ENCODE results near the gene ERBB4. TPM values are rescaled to one million over a fixed set of nuclear protein-coding genes. Genes with fewer than 3 reads are reported as not detected.

The ERBB4 gene
- total RNA-seq, 1 donor from 2014 or later: 1.2 TPM

DNA sequence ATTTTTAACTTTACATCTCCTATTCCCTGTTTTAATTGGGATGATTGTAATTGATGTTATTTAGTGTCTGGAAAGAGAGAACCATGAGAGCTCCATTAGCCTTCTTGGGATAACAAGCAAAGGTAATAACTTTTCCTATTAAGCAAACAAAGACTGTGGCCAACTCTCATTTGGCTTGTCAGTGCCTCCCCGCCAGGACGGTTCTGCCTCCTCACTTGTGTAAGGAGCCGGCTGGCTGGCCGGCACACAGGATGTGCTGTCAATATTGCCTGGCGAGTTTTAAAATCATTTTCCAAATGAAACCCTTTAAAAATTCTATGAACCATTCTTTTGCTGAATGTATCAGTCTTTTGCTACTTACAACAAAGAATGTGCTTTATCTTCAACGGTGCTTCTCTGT is 1083.9 kb downstream of the ERBB4 start:
- H3K4me1 ChIP-seq (ENCODE audit: insufficient read depth, low read length): no peaks in the 10 kb centered on the region
- no peak overlapping the region for H3K4me3 ChIP-seq (ENCODE audit: insufficient read depth, low read depth, low read length)
- H2AFZ ChIP-seq (ENCODE audit: low read depth, low read length): no peak overlapping the region
- H3K36me3 ChIP-seq (ENCODE audit: insufficient read depth, low read length): no peaks in the 10 kb centered on the region
- no peaks in the 10 kb centered on the region for H3K36me3 Mint-ChIP-seq (ENCODE audit: low read depth, unreplicated experiment)
- H3K27ac ChIP-seq (ENCODE audit: low read depth, low read length): no peak overlapping the region
- H3K79me2 ChIP-seq (ENCODE audit: insufficient read depth, low read length): no peaks in the 10 kb centered on the region
- no peaks in the 10 kb centered on the region for H3K27me3 Mint-ChIP-seq (ENCODE audit: low read depth, unreplicated experiment)
- no peaks in the 10 kb centered on the region for H4K20me1 ChIP-seq (ENCODE audit: insufficient read depth, low read length)
- peaks cover 5% of the 10 kb centered on the region for H3K4me1 Mint-ChIP-seq (ENCODE audit: low read depth, unreplicated experiment)
- H3K9me3 Mint-ChIP-seq (ENCODE audit: unreplicated experiment): no peaks in the 10 kb centered on the region
- no peak overlapping the region for H3K27ac Mint-ChIP-seq (ENCODE audit: unreplicated experiment)
- H3K9me3 ChIP-seq (ENCODE audit: insufficient read depth, low read depth, low read length): no peaks in the 10 kb centered on the region
- FAIRE-seq: no peak
- DNase-seq (ENCODE audit: low read depth): no peak
- no peak overlapping the region for H3K4me2 ChIP-seq (ENCODE audit: low read length)
- H3K9ac ChIP-seq (ENCODE audit: low read length): no peak overlapping the region
- no peaks in the 10 kb centered on the region for H3K27me3 ChIP-seq (ENCODE audit: insufficient read depth, low read length)
- H3K4me3 Mint-ChIP-seq (ENCODE audit: unreplicated experiment): no peak overlapping the region
- no peak for TF ChIP-seq EZH2 (IDR thresholded peaks at IDR 0.05; ENCODE audit: insufficient read depth, low read length)
- no peak for TF ChIP-seq CTCF (IDR thresholded peaks at IDR 0.05; ENCODE audit: insufficient read depth, low read depth, low read length)

DNA sequence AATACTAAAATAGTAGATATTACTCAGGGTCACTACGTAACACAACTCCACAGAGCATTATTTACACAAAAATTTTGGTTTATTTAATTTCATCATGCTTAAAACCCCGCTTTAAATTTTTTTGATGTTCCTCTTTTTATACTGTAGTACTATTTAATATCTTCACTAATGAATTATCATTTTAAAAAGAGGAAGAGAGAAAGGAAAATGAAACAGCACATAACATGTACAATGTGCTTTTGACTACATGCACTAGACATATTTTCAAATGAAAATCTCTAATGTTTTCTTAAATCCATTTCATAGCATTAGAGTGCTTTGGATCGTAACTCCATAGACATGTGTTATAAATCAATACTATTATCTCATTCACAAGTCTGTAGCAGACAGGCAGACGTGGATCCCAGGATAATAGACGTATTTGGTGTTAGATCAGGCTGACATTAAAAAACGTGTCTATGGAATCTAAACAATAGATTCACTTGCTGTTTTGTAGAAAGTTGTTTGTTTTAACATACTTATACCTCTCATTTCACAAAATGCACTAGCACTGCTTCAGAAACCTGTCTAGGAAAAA is 1085.2 kb downstream of the ERBB4 start:
- no peak for TF ChIP-seq EZH2 (IDR thresholded peaks at IDR 0.05; ENCODE audit: insufficient read depth, low read length)
- no peaks in the 10 kb centered on the region for H3K36me3 Mint-ChIP-seq (ENCODE audit: low read depth, unreplicated experiment)
- Histone ChIP-seq H3K9ac (ENCODE audit: low read length) (no peak overlapping the region), H3K9me3 (ENCODE audit: insufficient read depth, low read depth, low read length) (no peaks in the 10 kb centered on the region), H3K79me2 (ENCODE audit: insufficient read depth, low read length) (no peaks in the 10 kb centered on the region), H3K4me3 (ENCODE audit: insufficient read depth, low read depth, low read length) (no peak overlapping the region), H3K27me3 (ENCODE audit: insufficient read depth, low read length) (no peaks in the 10 kb centered on the region), H4K20me1 (ENCODE audit: insufficient read depth, low read length) (no peaks in the 10 kb centered on the region), H3K4me1 (ENCODE audit: insufficient read depth, low read length) (no peaks in the 10 kb centered on the region), H3K27ac (ENCODE audit: low read depth, low read length) (no peak overlapping the region), H3K4me2 (ENCODE audit: low read length) (no peak overlapping the region), H3K36me3 (ENCODE audit: insufficient read depth, low read length) (no peaks in the 10 kb centered on the region), H2AFZ (ENCODE audit: low read depth, low read length) (no peak overlapping the region)
- H3K27ac Mint-ChIP-seq (ENCODE audit: unreplicated experiment): no peak overlapping the region
- FAIRE-seq (no peak), DNase-seq (ENCODE audit: low read depth) (no peak)
- no peaks in the 10 kb centered on the region for H3K9me3 Mint-ChIP-seq (ENCODE audit: unreplicated experiment)
- no peaks in the 10 kb centered on the region for H3K27me3 Mint-ChIP-seq (ENCODE audit: low read depth, unreplicated experiment)
- peaks cover 5% of the 10 kb centered on the region for H3K4me1 Mint-ChIP-seq (ENCODE audit: low read depth, unreplicated experiment)
- no peak overlapping the region for H3K4me3 Mint-ChIP-seq (ENCODE audit: unreplicated experiment)

DNA sequence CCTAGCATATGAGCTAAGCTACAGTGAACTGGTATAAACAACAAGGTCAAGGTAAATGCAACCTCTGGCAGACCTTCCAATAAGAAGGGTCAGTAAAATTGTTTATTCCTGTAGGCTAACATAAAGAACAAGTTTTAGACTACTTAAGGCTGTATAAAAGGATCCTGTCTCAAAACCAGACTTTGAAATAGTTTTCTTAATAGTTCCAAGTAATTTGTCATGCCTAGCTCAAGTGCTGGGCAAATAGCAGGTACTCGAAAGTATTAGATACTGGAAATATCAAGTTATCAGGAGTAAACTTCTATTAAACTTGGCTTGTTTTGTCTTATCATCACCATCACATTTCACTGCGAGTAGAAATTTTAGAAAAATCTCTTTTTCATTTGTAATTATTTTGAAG is 1087.0 kb downstream of the ERBB4 start:
- H3K27ac Mint-ChIP-seq (ENCODE audit: unreplicated experiment): no peak overlapping the region
- Histone ChIP-seq H2AFZ (ENCODE audit: low read depth, low read length) (no peak overlapping the region), H3K9me3 (ENCODE audit: insufficient read depth, low read depth, low read length) (no peaks in the 10 kb centered on the region), H3K36me3 (ENCODE audit: insufficient read depth, low read length) (no peaks in the 10 kb centered on the region), H4K20me1 (ENCODE audit: insufficient read depth, low read length) (no peaks in the 10 kb centered on the region), H3K79me2 (ENCODE audit: insufficient read depth, low read length) (no peaks in the 10 kb centered on the region), H3K4me3 (ENCODE audit: insufficient read depth, low read depth, low read length) (no peak overlapping the region), H3K27ac (ENCODE audit: low read depth, low read length) (no peak overlapping the region), H3K4me1 (ENCODE audit: insufficient read depth, low read length) (no peaks in the 10 kb centered on the region), H3K4me2 (ENCODE audit: low read length) (no peak overlapping the region), H3K9ac (ENCODE audit: low read length) (no peak overlapping the region), H3K27me3 (ENCODE audit: insufficient read depth, low read length) (no peaks in the 10 kb centered on the region)
- no peak overlapping the region for H3K4me3 Mint-ChIP-seq (ENCODE audit: unreplicated experiment)
- H3K36me3 Mint-ChIP-seq (ENCODE audit: low read depth, unreplicated experiment): no peaks in the 10 kb centered on the region
- H3K9me3 Mint-ChIP-seq (ENCODE audit: unreplicated experiment): no peaks in the 10 kb centered on the region
- DNase-seq (ENCODE audit: low read depth) (no peak), FAIRE-seq (no peak)
- no peak for TF ChIP-seq EZH2 (IDR thresholded peaks at IDR 0.05; ENCODE audit: insufficient read depth, low read length)
- no peak for TF ChIP-seq CTCF (IDR thresholded peaks at IDR 0.05; ENCODE audit: insufficient read depth, low read depth, low read length)
- no peaks in the 10 kb centered on the region for H3K27me3 Mint-ChIP-seq (ENCODE audit: low read depth, unreplicated experiment)
- H3K4me1 Mint-ChIP-seq (ENCODE audit: low read depth, unreplicated experiment): no peaks in the 10 kb centered on the region

Measured in astrocyte (in vitro differentiated cells and primary cell).